Measurements from ENCODE around the gene CRMP1.

DNA sequence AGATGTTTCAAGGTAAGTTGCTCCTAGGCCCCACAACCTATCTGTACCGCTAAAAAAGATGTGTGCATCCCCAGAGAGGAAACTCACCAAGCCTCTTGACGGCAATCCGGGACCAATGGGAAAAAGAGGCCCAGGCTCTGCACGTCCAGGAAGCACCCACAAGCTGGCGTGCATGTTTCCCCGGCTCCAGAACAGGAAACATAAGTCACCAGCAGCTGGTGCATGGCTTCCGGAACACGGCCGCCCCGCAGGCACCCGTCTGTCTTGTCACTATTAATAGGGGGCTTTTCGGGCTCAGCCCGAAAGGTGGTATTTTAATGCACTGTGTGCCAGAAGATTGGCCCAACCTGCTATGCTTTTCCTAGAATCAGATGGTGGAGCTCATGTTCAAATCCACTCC, 22.2 kb downstream of the CRMP1 start:
- TF ChIP-seq, protein P1, sequence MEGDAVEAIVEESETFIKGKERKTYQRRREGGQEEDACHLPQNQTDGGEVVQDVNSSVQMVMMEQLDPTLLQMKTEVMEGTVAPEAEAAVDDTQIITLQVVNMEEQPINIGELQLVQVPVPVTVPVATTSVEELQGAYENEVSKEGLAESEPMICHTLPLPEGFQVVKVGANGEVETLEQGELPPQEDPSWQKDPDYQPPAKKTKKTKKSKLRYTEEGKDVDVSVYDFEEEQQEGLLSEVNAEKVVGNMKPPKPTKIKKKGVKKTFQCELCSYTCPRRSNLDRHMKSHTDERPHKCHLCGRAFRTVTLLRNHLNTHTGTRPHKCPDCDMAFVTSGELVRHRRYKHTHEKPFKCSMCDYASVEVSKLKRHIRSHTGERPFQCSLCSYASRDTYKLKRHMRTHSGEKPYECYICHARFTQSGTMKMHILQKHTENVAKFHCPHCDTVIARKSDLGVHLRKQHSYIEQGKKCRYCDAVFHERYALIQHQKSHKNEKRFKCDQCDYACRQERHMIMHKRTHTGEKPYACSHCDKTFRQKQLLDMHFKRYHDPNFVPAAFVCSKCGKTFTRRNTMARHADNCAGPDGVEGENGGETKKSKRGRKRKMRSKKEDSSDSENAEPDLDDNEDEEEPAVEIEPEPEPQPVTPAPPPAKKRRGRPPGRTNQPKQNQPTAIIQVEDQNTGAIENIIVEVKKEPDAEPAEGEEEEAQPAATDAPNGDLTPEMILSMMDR (IDR thresholded peaks at IDR 0.05 in 2 of 3, conservative IDR thresholded peaks at IDR 0.05 in 1 of 3; ENCODE audit: insufficient read depth in 2 of 3, low read depth in 1 of 3, low read length in 3 of 3) = no peak
- TF ChIP-seq SMAD4 (CRISPR knock-in tag; conservative IDR thresholded peaks at IDR 0.05) (no peak), YY1 (IDR thresholded peaks at IDR 0.05; ENCODE audit: borderline replicate concordance in 1 of 3, control insufficient read depth in 1 of 3, extremely low read depth in 1 of 3, insufficient read depth in 3 of 3, insufficient read length in 1 of 3, insufficient replicate concordance in 2 of 3, low read depth in 1 of 3, low read length in 2 of 3) (no peak), CHD2 (IDR thresholded peaks at IDR 0.05; ENCODE audit: low read depth, low read length) (no peak), FOXM1 (IDR thresholded peaks at IDR 0.05; ENCODE audit: low read depth) (no peak), FOXM1 (CRISPR knock-in tag; IDR thresholded peaks at IDR 0.05; ENCODE audit: low read depth) (no peak), TAF15 (IDR thresholded peaks at IDR 0.05; ENCODE audit: low read depth, low read length) (no peak), ELF4 (CRISPR knock-in tag; IDR thresholded peaks at IDR 0.05) (no peak), EP300 (IDR thresholded peaks at IDR 0.05; ENCODE audit: low read length) (no peak), ZNF282 (CRISPR knock-in tag; IDR thresholded peaks at IDR 0.05) (no peak)
- TF ChIP-seq, protein P2, sequence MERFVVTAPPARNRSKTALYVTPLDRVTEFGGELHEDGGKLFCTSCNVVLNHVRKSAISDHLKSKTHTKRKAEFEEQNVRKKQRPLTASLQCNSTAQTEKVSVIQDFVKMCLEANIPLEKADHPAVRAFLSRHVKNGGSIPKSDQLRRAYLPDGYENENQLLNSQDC (CRISPR knock-in tag; IDR thresholded peaks at IDR 0.05) = no peak
